ENCODE results near the gene DACH1. TPM values are rescaled to one million over a fixed set of nuclear protein-coding genes. Genes with fewer than 3 reads are reported as not detected.

The DACH1 gene
- total RNA-seq, 2 experiments from 2014 or later, result not detected

DNA sequence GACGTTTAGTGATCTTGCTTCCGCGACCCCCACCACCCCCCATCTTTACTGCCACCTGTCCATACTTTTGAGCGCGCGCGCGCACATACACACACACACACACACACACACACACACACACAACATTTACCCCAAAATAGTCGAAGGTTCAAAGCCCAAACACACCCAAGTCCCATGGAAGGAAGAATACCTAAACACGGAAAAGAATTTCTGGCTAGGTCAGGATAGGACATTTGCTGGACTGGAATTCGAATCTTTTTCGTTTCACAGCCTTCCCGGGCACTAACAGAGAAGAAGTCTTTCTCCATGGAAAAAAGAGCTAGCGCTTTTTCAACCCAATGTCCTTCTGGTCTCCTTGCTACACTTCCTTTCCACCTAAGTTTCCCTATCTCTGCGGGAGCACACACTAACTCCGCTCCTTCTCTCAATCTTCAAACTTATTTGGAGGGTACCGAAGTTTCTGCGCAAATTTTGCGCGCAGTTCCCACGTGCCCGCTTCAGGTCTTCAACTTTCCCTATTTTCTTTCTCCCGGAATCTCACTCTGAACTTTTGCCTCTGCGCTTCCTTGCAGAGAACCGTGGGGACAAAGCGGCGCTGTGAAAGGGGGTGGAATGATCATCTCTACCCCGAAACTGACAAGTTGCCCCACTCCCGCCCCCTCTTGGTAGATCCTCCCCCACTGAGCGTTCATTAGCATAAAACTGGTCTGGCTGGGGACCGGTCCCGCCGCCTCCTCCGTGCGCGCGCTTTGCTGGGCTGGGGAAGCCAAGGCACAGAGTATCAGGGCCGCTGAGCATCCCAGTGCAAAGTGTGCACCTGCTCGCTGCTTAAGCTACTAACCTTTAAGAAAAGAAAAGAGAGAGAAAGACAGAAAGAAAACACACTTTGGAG, 2.7 kb downstream of the DACH1 start:
- Mint-ChIP-seq H3K9me3 (no peaks in the 10 kb centered on the region), H3K27me3 (peaks cover 35% of the 10 kb centered on the region), H3K4me1 (ENCODE audit: low read depth) (peaks cover 17% of the 10 kb centered on the region), H3K36me3 (peaks cover 5% of the 10 kb centered on the region), H3K27ac (no peak overlapping the region), H3K4me3 (peak overlapping the region; percentile 57)
- CTCF ChIA-PET, result no interaction called here
- DNase-seq, result no peak
- POLR2A ChIA-PET, result no interaction called here
- intact Hi-C loops (cut with micrococcal nuclease), result no loop called here

DNA sequence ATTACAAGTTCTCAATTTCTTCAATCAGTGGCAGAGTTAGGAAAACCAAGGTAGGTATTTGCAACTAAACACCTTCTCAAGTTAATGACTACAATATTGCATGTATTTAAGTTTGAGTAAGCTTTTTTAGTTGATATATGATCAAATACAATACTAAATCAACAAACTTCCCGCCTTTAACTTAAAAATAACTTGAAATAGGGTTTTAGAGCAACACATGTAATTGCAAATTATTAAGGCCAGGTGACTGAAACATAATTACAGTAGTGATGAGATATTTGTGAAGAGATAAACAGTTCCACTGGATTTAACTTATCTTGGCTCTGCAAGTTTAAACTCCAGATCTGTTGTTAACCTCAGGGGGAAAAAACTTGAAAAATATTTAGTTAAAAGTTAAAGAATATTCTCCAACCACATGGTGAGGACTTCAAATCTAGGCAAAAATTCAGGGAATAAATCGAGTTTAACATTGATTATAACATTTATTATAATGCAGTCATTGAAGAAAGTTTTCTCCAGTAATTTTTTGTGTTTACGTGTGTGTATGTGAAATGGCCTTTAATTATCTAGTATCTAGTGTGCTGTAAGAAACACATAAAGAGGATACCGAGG, 3.6 kb downstream of the DACH1 start:
- DNase-seq, result no peak
- H3K9me3 Mint-ChIP-seq, result no peaks in the 10 kb centered on the region
- H3K4me3 Mint-ChIP-seq, result no peak overlapping the region
- peaks cover 17% of the 10 kb centered on the region for H3K4me1 Mint-ChIP-seq (ENCODE audit: low read depth)
- ChIA-PET POLR2A (no interaction called here), CTCF (no interaction called here)
- peaks cover 32% of the 10 kb centered on the region for H3K27me3 Mint-ChIP-seq
- intact Hi-C loops (cut with micrococcal nuclease), result no loop called here
- peaks cover 5% of the 10 kb centered on the region for H3K36me3 Mint-ChIP-seq
- H3K27ac Mint-ChIP-seq, result no peak overlapping the region

DNA sequence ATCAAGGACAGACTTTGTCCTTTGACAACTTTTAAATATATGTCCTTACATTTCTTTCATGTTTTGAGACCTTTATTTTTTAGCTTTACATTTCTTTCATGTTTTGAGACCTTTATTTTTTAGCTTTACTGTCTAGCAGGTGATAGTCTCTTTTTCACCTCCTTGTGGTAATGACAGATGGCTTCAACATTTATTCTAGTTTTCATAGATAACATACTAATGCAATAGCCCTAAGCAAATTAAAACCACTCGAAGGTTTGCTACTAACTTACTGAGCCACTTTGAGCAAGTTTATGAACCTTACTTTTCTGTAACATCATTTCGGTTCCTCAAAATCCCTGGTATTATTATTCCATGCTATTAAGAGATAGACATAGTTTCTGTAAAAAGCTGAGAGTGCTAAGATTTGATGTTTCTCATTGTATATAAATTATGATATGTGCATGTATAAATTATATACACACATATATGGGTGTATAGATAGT, 4.5 kb downstream of the DACH1 start:
- intact Hi-C loops (cut with micrococcal nuclease), result no loop called here
- POLR2A ChIA-PET, result no interaction called here
- CTCF ChIA-PET, result no interaction called here
- no peak overlapping the region for H3K27ac Mint-ChIP-seq
- H3K36me3 Mint-ChIP-seq, result peaks cover 5% of the 10 kb centered on the region
- peaks cover 30% of the 10 kb centered on the region for H3K27me3 Mint-ChIP-seq
- no peak overlapping the region for H3K4me3 Mint-ChIP-seq
- no peaks in the 10 kb centered on the region for H3K9me3 Mint-ChIP-seq
- DNase-seq, result no peak
- peaks cover 17% of the 10 kb centered on the region for H3K4me1 Mint-ChIP-seq (ENCODE audit: low read depth)

DNA sequence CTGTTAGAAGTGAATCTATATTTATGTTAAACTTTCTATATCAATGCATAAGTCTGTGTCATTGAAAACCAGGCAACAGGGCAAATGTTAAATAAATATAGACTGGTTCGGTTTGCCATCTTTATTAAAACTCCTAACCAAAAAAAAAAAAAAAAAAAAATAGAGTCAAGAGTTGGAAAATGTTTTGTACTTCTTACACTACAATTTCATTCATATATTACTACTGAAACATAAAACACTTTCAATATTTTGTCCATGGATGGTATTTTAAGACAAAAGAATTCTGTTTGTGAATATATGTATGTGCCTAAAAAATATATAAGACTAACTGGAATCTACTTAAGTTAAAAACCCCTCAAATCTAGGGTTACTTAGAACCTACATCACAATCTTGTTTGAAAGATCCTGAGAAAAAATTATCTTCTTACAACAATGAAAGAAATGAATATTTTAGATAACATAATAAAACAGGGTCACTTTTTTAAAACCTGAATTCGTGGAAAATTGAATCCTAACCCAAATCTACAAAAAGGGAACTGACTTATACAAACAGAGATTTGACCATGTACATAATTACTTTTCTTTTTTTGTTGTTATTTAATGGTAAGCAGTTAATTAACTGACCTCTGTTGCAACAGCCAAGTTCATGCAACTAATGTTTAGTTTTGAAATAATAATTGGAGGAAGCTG, 5.1 kb downstream of the DACH1 start:
- Mint-ChIP-seq H3K4me3 (no peak overlapping the region), H3K4me1 (ENCODE audit: low read depth) (peaks cover 12% of the 10 kb centered on the region), H3K36me3 (peaks cover 5% of the 10 kb centered on the region), H3K9me3 (no peaks in the 10 kb centered on the region), H3K27me3 (peaks cover 24% of the 10 kb centered on the region), H3K27ac (no peak overlapping the region)
- intact Hi-C loops (cut with micrococcal nuclease), result no loop called here
- POLR2A ChIA-PET, result no interaction called here
- DNase-seq, result no peak
- CTCF ChIA-PET, result no interaction called here

DNA sequence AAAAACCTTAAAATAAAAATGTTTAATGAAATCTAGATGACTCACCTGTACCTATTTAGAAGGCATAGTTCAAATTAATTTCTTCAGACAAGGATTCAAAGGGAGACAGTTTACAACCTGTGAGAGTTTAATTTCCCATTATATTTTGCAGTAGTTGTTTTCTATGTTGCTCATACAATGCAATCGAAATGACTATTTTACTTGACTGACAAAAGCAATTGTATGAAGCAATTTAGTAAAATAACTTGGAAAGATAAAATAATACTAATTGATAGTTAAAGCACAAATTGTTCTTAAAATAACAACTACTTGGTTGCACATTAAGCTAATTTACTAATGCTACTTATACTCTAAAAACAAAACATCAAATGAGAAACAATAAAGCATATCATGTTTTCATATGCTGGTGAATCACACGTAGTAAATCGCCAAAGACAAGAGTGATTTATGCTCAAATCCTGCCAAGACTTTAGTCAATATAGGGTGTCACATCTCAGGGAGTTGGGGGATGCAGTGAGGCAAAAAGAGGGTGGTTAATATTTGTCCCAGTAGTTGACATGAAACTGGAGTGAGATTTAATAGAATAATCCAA, 6.4 kb downstream of the DACH1 start:
- peaks cover 10% of the 10 kb centered on the region for H3K4me1 Mint-ChIP-seq (ENCODE audit: low read depth)
- no peak overlapping the region for H3K4me3 Mint-ChIP-seq
- H3K27ac Mint-ChIP-seq, result no peak overlapping the region
- ChIA-PET POLR2A (no interaction called here), CTCF (no interaction called here)
- intact Hi-C loops (cut with micrococcal nuclease), result no loop called here
- peaks cover 21% of the 10 kb centered on the region for H3K27me3 Mint-ChIP-seq
- H3K36me3 Mint-ChIP-seq, result peaks cover 5% of the 10 kb centered on the region
- no peak for DNase-seq
- H3K9me3 Mint-ChIP-seq, result no peaks in the 10 kb centered on the region

DNA sequence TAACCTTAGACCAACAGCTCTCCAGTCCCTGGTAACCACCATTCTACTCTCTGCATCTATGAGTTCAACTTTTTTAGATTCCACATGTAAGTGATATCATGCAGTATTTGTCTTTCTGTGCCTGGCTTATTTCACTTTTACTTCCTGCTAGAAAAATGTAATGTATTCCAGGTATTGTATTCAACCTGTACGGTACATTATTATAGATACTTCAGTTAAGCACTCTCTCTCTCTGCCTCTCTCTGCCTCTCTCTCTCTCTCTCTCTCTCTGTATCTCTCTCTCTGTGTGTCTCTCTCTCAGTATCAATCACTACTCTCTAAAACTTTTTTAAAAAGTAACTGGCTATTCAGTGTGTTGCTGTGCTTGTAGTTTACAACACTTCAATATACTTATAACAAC, 8.4 kb downstream of the DACH1 start:
- CTCF ChIA-PET, result no interaction called here

DNA sequence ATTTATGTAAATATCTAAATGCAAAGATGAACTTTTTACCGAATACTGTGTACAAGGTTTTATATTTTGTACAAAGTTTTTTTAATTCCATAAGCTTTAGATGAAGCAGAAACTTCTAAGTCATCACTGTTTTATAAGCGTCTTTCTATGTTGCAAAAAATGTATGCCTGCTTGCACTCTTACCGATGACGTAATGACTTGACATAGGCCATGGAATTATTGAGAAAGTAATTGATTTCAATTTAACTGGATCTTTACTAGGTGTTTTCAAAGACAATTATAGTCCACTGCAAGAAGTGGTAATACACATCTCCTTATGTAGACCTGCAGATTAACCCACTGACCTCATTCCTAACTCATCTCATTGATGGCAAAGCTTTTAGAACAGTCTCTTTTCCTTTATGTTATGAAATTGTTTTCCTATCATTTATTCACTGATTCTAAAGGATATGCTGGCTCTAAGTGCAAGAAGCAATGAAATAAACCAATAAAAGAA, 10.4 kb downstream of the DACH1 start:
- POLR2A ChIA-PET, result no interaction called here
- Mint-ChIP-seq H3K4me1 (ENCODE audit: low read depth) (no peaks in the 10 kb centered on the region), H3K9me3 (no peaks in the 10 kb centered on the region), H3K4me3 (no peak overlapping the region), H3K27me3 (peaks cover 2% of the 10 kb centered on the region), H3K27ac (no peak overlapping the region), H3K36me3 (no peaks in the 10 kb centered on the region)
- DNase-seq, result no peak
- CTCF ChIA-PET, result no interaction called here
- intact Hi-C loops (cut with micrococcal nuclease), result no loop called here

More for the DNA sequence above, 8.4 kb downstream of the DACH1 start:
- peaks cover 6% of the 10 kb centered on the region for H3K27me3 Mint-ChIP-seq
- no peaks in the 10 kb centered on the region for H3K36me3 Mint-ChIP-seq
- POLR2A ChIA-PET, result no interaction called here
- no peaks in the 10 kb centered on the region for H3K9me3 Mint-ChIP-seq
- H3K4me1 Mint-ChIP-seq (ENCODE audit: low read depth), result no peaks in the 10 kb centered on the region
- DNase-seq, result no peak
- no peak overlapping the region for H3K4me3 Mint-ChIP-seq
- intact Hi-C loops (cut with micrococcal nuclease), result no loop called here
- no peak overlapping the region for H3K27ac Mint-ChIP-seq

DNA sequence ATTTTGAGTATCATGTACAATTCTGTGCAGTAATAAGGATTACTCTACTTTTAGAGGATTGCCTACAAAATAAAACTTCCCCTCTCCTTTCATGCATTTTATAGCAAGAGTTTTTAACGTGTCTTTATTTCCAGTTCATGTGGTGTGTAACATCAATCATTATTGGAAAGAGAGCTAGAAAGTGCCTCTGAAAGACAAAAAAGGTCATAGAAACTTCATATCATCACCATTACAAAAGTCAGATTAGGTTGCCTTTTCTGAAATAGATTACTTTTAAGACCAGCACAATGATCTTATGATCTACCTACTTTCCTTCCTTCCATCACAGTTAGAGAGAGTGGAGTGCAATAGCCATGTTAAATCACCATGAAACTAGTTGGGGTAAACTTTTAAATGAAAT, 12.6 kb downstream of the DACH1 start:
- DNase-seq, result no peak
- intact Hi-C loops (cut with micrococcal nuclease), result no loop called here
- Mint-ChIP-seq H3K4me1 (ENCODE audit: low read depth) (no peaks in the 10 kb centered on the region), H3K4me3 (no peak overlapping the region), H3K27ac (no peak overlapping the region), H3K9me3 (no peaks in the 10 kb centered on the region), H3K36me3 (no peaks in the 10 kb centered on the region), H3K27me3 (no peaks in the 10 kb centered on the region)
- ChIA-PET POLR2A (no interaction called here), CTCF (no interaction called here)

DNA sequence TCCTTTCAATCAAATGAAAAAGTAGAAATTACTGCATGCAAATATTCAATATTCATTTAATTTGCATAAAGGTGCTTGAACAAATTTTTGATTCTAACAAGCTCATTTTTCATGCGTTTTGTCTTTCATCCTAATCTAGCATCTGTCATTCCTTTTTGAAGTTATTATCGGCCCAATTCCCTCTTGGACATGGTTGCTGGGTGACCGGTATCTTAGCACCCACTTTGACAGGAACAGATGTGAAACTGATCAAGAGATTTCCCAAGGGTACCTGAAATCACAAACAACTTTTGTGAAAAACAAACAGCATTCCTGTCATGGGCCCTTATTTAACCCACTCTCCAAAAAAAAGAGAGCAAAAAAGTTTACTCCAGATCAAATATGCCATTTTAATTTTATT, 13.3 kb downstream of the DACH1 start:
- Mint-ChIP-seq H3K27me3 (no peaks in the 10 kb centered on the region), H3K27ac (no peak overlapping the region), H3K9me3 (no peaks in the 10 kb centered on the region), H3K36me3 (no peaks in the 10 kb centered on the region), H3K4me3 (no peak overlapping the region), H3K4me1 (ENCODE audit: low read depth) (no peaks in the 10 kb centered on the region)
- DNase-seq, result no peak
- intact Hi-C loops (cut with micrococcal nuclease), result no loop called here
- POLR2A ChIA-PET, result no interaction called here
- CTCF ChIA-PET, result no interaction called here

DNA sequence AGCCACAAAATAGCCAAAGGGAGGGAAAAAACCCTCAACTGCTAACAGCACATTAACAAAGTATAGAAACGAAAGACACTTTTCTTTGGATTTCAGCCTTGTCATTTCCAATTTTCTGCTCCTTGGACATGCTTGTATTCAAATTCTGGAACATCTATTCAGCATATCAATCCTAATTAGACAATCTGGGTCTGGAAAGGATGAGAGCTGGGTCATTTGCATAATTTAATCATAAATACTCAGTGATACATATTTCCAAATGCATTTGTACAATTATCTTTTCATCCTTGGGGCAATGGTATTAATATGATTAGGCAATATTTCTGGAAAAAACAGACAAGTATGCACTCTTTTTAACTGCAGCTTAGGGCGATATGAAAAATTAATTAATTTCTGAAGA, 14.3 kb downstream of the DACH1 start:
- no peaks in the 10 kb centered on the region for H3K4me1 Mint-ChIP-seq (ENCODE audit: low read depth)
- CTCF ChIA-PET, result no interaction called here
- H3K4me3 Mint-ChIP-seq, result no peak overlapping the region
- DNase-seq, result no peak
- intact Hi-C loops (cut with micrococcal nuclease), result no loop called here
- H3K36me3 Mint-ChIP-seq, result no peaks in the 10 kb centered on the region
- H3K27me3 Mint-ChIP-seq, result no peaks in the 10 kb centered on the region
- H3K9me3 Mint-ChIP-seq, result no peaks in the 10 kb centered on the region
- H3K27ac Mint-ChIP-seq, result no peak overlapping the region
- POLR2A ChIA-PET, result no interaction called here

DNA sequence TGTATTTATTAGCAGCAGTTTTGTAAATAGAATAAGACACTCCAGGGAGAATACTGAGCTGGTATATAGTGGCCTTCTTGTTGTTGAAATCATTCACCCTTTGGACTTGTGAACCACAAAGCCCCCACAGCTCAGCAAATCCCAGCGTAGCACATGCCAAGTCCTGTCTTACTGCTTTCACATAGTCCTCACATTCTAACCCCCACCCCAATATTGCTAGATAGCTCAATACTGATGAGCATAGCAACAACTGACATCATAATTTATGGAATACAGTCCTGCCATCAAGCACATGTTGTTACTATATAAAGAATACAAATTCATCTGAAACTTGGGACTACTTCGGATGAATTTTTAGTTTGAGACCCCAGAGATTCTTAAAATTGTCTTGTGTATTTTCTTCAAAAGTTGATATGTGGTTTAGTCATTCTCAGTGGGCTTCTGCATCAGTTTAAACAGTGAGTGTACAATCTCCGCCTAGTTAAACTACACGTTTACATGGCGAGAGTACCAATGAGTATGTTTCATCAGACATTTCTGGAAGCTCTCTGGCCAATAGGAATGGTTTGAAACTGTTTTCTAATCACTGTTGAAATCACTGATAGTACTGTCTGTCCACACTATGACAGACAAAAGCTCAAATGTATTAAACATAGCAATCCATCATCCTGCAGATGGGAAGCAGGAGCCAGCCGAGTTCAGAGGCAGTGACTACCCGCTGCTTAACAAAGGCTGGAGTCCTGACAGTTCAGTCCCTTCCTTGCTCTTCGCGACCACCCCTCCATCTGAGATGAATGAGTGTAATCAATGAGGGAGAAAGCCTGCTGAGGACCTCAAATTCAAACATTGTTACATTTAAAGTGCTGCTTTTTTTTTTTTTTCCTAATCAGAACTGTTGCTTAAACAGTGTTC, 15.2 kb downstream of the DACH1 start:
- Mint-ChIP-seq H3K4me3 (no peak overlapping the region), H3K27me3 (no peaks in the 10 kb centered on the region), H3K9me3 (no peaks in the 10 kb centered on the region), H3K4me1 (ENCODE audit: low read depth) (no peaks in the 10 kb centered on the region), H3K27ac (no peak overlapping the region), H3K36me3 (no peaks in the 10 kb centered on the region)
- POLR2A ChIA-PET, result no interaction called here
- intact Hi-C loops (cut with micrococcal nuclease), result no loop called here
- no peak for DNase-seq
- CTCF ChIA-PET, result interaction anchor here (0.6 kb wide), 1 partner anchor 102 kb away, joined by 3 read pairs; no protein-coding TSS in a partner anchor
